Esophagus muscularis mucosa (tissue), 4 donors: ENCODE data around the gene SNX14. TPM values are rescaled to one million over a fixed set of nuclear protein-coding genes. Genes with fewer than 3 reads are reported as not detected.

Experiments used
- DNase-seq: peaks from one replicate; pipeline ENCODE4 v3.0.0-alpha.2; 2017; ENCODE audit errors: extremely low spot score
- H3K27ac ChIP-seq, 4 donors: fragments of 200-600 bp; sonication (generic); replicated peaks in 1 of 4; 1 replicate in 3 of 4; 2 replicates in 1 of 4; pipeline ENCODE4 v1.5.1; 2016 to 2019; ENCODE audit warnings: mild to moderate bottlenecking in 1 of 4
- H3K27me3 ChIP-seq, 4 donors: fragments of 200-600 bp; sonication (generic); one replicate each; pipeline versions ENCODE4 v1.5.1 to v1.6.0; 2016 to 2019
- H3K36me3 ChIP-seq, 4 donors: fragments of 200-600 bp; sonication (generic); one replicate each; pipeline ENCODE4 v1.5.1; 2016 to 2019
- H3K4me1 ChIP-seq, 4 donors: fragments of 200-600 bp; sonication (generic); one replicate each; pipeline ENCODE4 v1.5.1; 2016 to 2019
- H3K4me3 ChIP-seq, 4 donors: fragments of 200-600 bp; sonication (generic); 1 replicate in 2 of 4; 2 replicates in 2 of 4; pipeline ENCODE4 v1.5.1; 2016 to 2019; ENCODE audit warnings: mild to moderate bottlenecking in 4 of 4, moderate library complexity in 1 of 4
- H3K9me3 ChIP-seq, 4 donors: fragments of 200-600 bp; sonication (generic); 1 replicate in 3 of 4; 2 replicates in 1 of 4; pipeline ENCODE4 v1.5.1; 2016 to 2019
- CTCF ChIP-seq, 3 experiments: fragments of 200-600 bp in 2 of 3; fragments of 450-650 bp in 1 of 3; sonication (generic) in 2 of 3; IDR thresholded peaks; one replicate each; pipeline ENCODE4 v1.5.1; 2017 to 2019; ENCODE audit warnings: antibody characterized with exemption in 3 of 3, mild to moderate bottlenecking in 2 of 3, moderate library complexity in 1 of 3
- EP300 ChIP-seq: sonication (generic); formaldehyde crosslinking; IDR thresholded peaks from one replicate; pipeline ENCODE4 v1.6.1; 2017; ENCODE audit warnings: antibody characterized with exemption
- POLR2A ChIP-seq: fragments of 450-650 bp; IDR thresholded peaks from one replicate; pipeline ENCODE4 v1.6.1; 2017; ENCODE audit warnings: antibody characterized with exemption, moderate library complexity, mild to moderate bottlenecking, low read depth
- POLR2AphosphoS5 ChIP-seq, 2 donors: sonication (generic); formaldehyde crosslinking; IDR thresholded peaks; one replicate each; pipeline ENCODE4 v1.6.1; 2017; ENCODE audit warnings: antibody characterized with exemption in 2 of 2
- WGBS: methylation state at CpG from one replicate; pipeline ENCODE4 v1.1.5; 2018; 5-methylcytosine and 5-hydroxymethylcytosine counted together
- intact Hi-C: fragments of 100-400 bp; cut with DNase I; formaldehyde crosslinking; loops from one replicate; pipeline ENCODE4 v1.15.1; 2023
- total RNA-seq, 4 donors: library from RNA; depleted of rRNA; stranded (reverse); fragments of >200 nt; gene quantifications; one replicate each; pipeline versions ENCODE4 v1.1.0 to v1.2.1, GENCODE V29; 2016

The SNX14 gene
- total RNA-seq, 4 donors from 2014 or later: 39.6 to 60.6 (median 41.5) TPM

- Histone ChIP-seq H3K27me3 (no peaks in the 10 kb centered on the region), H3K9me3 (no peaks in the 10 kb centered on the region), H3K36me3 (peaks cover 15 to 84% (median 54%) of the 10 kb centered on the region in 4 donors), H3K4me1 (peaks cover 0 to 10% (median 5%) of the 10 kb centered on the region in 4 donors), H3K4me3 (no peak overlapping the region), H3K27ac (no peak overlapping the region)
- intact Hi-C loops: no loop called here
- TF ChIP-seq CTCF (IDR thresholded peaks at IDR 0.05): no peak
- no peak for TF ChIP-seq POLR2AphosphoS5 (IDR thresholded peaks at IDR 0.05)
- TF ChIP-seq EP300: no peak
- no peak for TF ChIP-seq POLR2A
- DNase-seq: no peak
- WGBS: 75% methylated on average over 2 of the region's 2 CpGs
Observed at GRCh38 chr6:85610182-85610895, 16.7 kb upstream of the SNX14 start.

GRCh38 chr6:85602100-85602499 is 8.4 kb upstream of the SNX14 start:
- intact Hi-C loops: no loop called here
- Histone ChIP-seq H3K27ac (no peak overlapping the region), H3K4me1 (no peaks in the 10 kb centered on the region), H3K27me3 (no peaks in the 10 kb centered on the region), H3K36me3 (peaks cover 0 to 12% (median 6%) of the 10 kb centered on the region in 4 donors), H3K4me3 (no peak overlapping the region), H3K9me3 (no peaks in the 10 kb centered on the region)
- DNase-seq: no peak
- TF ChIP-seq CTCF (IDR thresholded peaks at IDR 0.05): no peak
- no peak for TF ChIP-seq POLR2AphosphoS5 (IDR thresholded peaks at IDR 0.05)
- TF ChIP-seq POLR2A: no peak
- no peak for TF ChIP-seq EP300
- 90% methylated on average over 4 of the region's 4 CpGs for WGBS

GRCh38 chr6:85600713-85601313 is 7.2 kb upstream of the SNX14 start:
- intact Hi-C loops: no loop called here
- WGBS: 87% methylated on average over 11 of the region's 11 CpGs
- Histone ChIP-seq H3K36me3 (peaks cover 0 to 12% (median 2%) of the 10 kb centered on the region in 4 donors), H3K27me3 (no peaks in the 10 kb centered on the region), H3K9me3 (no peaks in the 10 kb centered on the region), H3K4me1 (no peaks in the 10 kb centered on the region), H3K27ac (no peak overlapping the region), H3K4me3 (no peak overlapping the region)
- TF ChIP-seq EP300 (no peak), POLR2AphosphoS5 (IDR thresholded peaks at IDR 0.05) (peak in 1 of 2 donors; percentile 28), POLR2A (no peak)
- DNase-seq: no peak

DNA sequence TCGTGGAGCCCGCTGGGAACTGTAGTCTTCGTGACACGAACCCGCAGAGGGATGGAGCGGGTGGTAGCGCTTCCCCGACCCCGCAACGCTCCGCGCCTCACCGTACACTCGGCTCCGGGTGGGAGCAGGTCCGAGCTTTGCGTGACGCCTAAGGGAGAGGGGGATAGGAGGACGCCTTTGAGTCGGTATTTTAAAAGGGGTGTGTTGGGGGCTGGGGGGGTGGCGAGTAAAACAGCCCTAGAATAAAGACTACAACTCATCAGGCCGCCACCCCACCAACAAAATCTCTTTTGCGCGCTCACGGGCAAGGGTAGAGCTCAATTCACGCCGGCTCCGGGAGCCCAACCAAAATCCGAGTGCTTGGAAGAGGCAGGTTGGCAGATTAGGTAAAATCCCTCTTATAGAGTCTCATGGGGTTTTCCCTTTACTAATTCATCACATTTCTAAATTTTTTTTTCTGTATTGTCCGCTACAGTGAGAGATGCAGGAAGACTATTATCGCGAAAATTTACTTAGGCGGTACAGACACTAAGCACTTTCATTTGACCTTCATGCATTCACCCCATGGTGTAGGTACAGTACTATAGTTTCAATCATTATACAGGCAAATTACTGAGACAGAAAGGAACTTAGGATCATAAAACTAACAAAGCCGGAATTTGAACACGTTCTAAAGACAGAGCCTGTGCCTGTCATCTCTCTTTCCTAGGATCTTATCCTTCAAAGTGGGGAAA is 706 bp upstream of the SNX14 start:
- WGBS: 1% methylated on average over 27 of the region's 35 CpGs
- intact Hi-C loops: no loop called here

DNA sequence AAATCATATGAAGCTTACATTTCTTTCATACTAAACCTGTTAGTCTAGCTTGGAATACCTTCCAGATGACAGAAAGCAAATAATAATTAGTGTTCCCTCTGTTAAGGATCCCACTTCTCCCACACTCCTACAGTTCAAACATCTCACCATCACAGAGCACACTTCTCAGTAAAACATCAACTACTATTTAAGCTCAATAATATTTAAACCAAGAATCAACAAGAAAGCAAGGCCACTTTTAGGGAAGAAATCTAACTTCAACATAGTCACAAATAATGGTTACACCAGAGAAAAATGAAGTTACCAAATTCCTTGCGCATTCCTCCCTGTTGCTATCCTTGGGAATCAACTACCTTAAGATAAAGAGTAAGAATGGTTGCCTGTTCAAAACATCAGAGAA is 1.6 kb downstream of the SNX14 start:
- TF ChIP-seq CTCF (IDR thresholded peaks at IDR 0.05): no peak
- TF ChIP-seq POLR2AphosphoS5 (IDR thresholded peaks at IDR 0.05): no peak
- TF ChIP-seq POLR2A: no peak
- TF ChIP-seq EP300: no peak
- peaks cover 20 to 38% (median 28%) of the 10 kb centered on the region in 4 donors for H3K4me1 ChIP-seq
- WGBS: 100% methylated on average over 1 of the region's 1 CpG
- H3K27ac ChIP-seq: no peak overlapping the region
- DNase-seq: no peak
- H3K27me3 ChIP-seq: no peaks in the 10 kb centered on the region
- H3K36me3 ChIP-seq: peaks cover 0 to 4% (median 0%) of the 10 kb centered on the region in 4 donors
- H3K9me3 ChIP-seq: no peaks in the 10 kb centered on the region
- intact Hi-C loops: loop anchor here (2.0 kb wide), 2 partner anchors 51 to 87 kb away; partner anchors contain the start of gene SYNCRIP
- H3K4me3 ChIP-seq: peak overlapping the region in 3 of 4 donors; percentile 76 to 80 (median 78)

More for the DNA sequence above, 706 bp upstream of the SNX14 start:
- Histone ChIP-seq H3K36me3 (no peaks in the 10 kb centered on the region), H3K27me3 (no peaks in the 10 kb centered on the region), H3K27ac (peak overlapping the region; percentile 89 to 96 (median 95)), H3K9me3 (no peaks in the 10 kb centered on the region), H3K4me3 (peak overlapping the region; percentile 76 to 81 (median 79)), H3K4me1 (peaks cover 20 to 38% (median 28%) of the 10 kb centered on the region in 4 donors)
- peak in 1 of 2 donors; percentile 1 for TF ChIP-seq POLR2AphosphoS5 (IDR thresholded peaks at IDR 0.05)
- TF ChIP-seq EP300: no peak
- no peak for DNase-seq
